Measurements from ENCODE around the gene SLC30A9. TPM values are rescaled to one million over a fixed set of nuclear protein-coding genes. Genes with fewer than 3 reads are reported as not detected.
A peak's percentile ranks its signal among the peaks of the same experiment; 100 is the strongest.

Gene SLC30A9
- total RNA-seq, 1 experiment from 2014 or later = 55.8 TPM

DNA sequence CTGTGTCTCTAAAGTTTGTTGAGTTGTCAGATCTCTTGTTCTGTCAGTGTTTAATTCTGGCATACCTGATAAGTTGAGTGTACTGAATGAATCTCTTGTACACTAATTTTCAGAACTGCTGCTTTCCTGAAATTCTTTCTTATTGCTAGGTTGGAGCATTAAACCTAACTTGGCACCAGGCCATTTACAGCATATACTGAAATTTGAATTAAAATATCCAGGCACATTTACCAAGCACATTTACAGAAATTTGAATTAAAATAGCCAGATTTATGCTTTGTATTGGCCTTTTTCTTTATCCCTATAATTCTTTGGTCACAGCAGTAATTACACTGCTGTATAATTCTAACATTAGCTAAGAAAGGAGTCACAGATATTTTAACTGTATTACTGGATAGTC is 46.2 kb upstream of the SLC30A9 start:
- Histone ChIP-seq H3K27ac (ENCODE audit: low read depth, low read length, poor library complexity, severe bottlenecking) (no peak overlapping the region), H3K36me3 (ENCODE audit: insufficient read depth, low read length, poor library complexity, severe bottlenecking) (peaks cover 55% of the 10 kb centered on the region), H3K27me3 (replicated peaks; ENCODE audit: insufficient read depth, low read depth, low read length, poor library complexity) (no peaks in the 10 kb centered on the region), H3K4me3 (ENCODE audit: low read depth, low read length, poor library complexity, severe bottlenecking) (no peak overlapping the region), H3K4me1 (ENCODE audit: insufficient read depth, low read length, poor library complexity, severe bottlenecking) (no peaks in the 10 kb centered on the region), H3K9me3 (ENCODE audit: low read depth, low read length, poor library complexity, severe bottlenecking) (no peaks in the 10 kb centered on the region)
- no TSS peak for BruUV-seq (replicated peaks)
- POLR2A ChIA-PET (ENCODE audit: low non-redundant PET) = no interaction called here
- CTCF ChIA-PET = no interaction called here
- intact Hi-C loops (cut with micrococcal nuclease; ENCODE audit: unreplicated experiment) = no loop called here
- no peak for DNase-seq (ENCODE audit: low spot score)
- no peak for TF ChIP-seq EZH2 (IDR thresholded peaks at IDR 0.05; ENCODE audit: borderline replicate concordance, low read depth, low read length, poor library complexity, severe bottlenecking)
- TF ChIP-seq, protein P1, sequence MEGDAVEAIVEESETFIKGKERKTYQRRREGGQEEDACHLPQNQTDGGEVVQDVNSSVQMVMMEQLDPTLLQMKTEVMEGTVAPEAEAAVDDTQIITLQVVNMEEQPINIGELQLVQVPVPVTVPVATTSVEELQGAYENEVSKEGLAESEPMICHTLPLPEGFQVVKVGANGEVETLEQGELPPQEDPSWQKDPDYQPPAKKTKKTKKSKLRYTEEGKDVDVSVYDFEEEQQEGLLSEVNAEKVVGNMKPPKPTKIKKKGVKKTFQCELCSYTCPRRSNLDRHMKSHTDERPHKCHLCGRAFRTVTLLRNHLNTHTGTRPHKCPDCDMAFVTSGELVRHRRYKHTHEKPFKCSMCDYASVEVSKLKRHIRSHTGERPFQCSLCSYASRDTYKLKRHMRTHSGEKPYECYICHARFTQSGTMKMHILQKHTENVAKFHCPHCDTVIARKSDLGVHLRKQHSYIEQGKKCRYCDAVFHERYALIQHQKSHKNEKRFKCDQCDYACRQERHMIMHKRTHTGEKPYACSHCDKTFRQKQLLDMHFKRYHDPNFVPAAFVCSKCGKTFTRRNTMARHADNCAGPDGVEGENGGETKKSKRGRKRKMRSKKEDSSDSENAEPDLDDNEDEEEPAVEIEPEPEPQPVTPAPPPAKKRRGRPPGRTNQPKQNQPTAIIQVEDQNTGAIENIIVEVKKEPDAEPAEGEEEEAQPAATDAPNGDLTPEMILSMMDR (conservative IDR thresholded peaks at IDR 0.05; ENCODE audit: low read depth, low read length) = no peak

DNA sequence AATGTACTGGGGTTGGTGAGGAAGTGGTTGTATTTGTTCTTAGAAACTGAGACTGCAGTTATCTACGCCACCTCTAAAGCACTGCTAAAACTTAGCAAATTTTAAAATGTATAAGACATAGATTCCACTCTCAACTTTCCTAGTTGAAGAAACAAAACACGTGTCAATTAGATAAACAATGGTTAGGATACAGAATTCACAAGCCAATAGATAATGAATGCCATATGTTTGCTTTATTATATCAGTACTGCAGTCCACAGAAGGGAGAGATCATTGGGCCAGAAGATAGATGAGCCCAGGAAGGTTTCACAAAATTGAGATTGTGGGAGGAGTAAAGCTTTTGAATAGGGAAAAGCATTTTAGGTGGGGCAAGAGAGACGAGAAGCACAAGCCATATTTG is 40.8 kb upstream of the SLC30A9 start:
- Histone ChIP-seq H3K9me3 (ENCODE audit: low read depth, low read length, poor library complexity, severe bottlenecking) (no peaks in the 10 kb centered on the region), H3K4me1 (ENCODE audit: insufficient read depth, low read length, poor library complexity, severe bottlenecking) (no peaks in the 10 kb centered on the region), H3K27me3 (replicated peaks; ENCODE audit: insufficient read depth, low read depth, low read length, poor library complexity) (no peaks in the 10 kb centered on the region), H3K27ac (ENCODE audit: low read depth, low read length, poor library complexity, severe bottlenecking) (no peak overlapping the region), H3K36me3 (ENCODE audit: insufficient read depth, low read length, poor library complexity, severe bottlenecking) (peaks cover 53% of the 10 kb centered on the region), H3K4me3 (ENCODE audit: low read depth, low read length, poor library complexity, severe bottlenecking) (no peak overlapping the region)
- CTCF ChIA-PET = no interaction called here
- POLR2A ChIA-PET (ENCODE audit: low non-redundant PET) = no interaction called here
- intact Hi-C loops (cut with micrococcal nuclease; ENCODE audit: unreplicated experiment) = no loop called here
- no peak for DNase-seq (ENCODE audit: low spot score)
- no TSS peak for BruUV-seq (replicated peaks)
- TF ChIP-seq EZH2 (IDR thresholded peaks at IDR 0.05; ENCODE audit: borderline replicate concordance, low read depth, low read length, poor library complexity, severe bottlenecking) = no peak
- TF ChIP-seq, protein P1 (conservative IDR thresholded peaks at IDR 0.05; ENCODE audit: low read depth, low read length) = no peak

GRCh38 chr4:41957634-41958033 is 32.7 kb upstream of the SLC30A9 start:
- CTCF ChIA-PET = no interaction called here
- Histone ChIP-seq H3K4me1 (ENCODE audit: insufficient read depth, low read length, poor library complexity, severe bottlenecking) (no peaks in the 10 kb centered on the region), H3K36me3 (ENCODE audit: insufficient read depth, low read length, poor library complexity, severe bottlenecking) (peaks cover 18% of the 10 kb centered on the region), H3K4me3 (ENCODE audit: low read depth, low read length, poor library complexity, severe bottlenecking) (no peak overlapping the region), H3K27ac (ENCODE audit: low read depth, low read length, poor library complexity, severe bottlenecking) (no peak overlapping the region), H3K9me3 (ENCODE audit: low read depth, low read length, poor library complexity, severe bottlenecking) (no peaks in the 10 kb centered on the region), H3K27me3 (replicated peaks; ENCODE audit: insufficient read depth, low read depth, low read length, poor library complexity) (no peaks in the 10 kb centered on the region)
- TSS peak; percentile 10 for BruUV-seq (replicated peaks)
- peak; percentile 55 for DNase-seq (ENCODE audit: low spot score)
- intact Hi-C loops (cut with micrococcal nuclease; ENCODE audit: unreplicated experiment) = loop anchor here (5.0 to 10.0 kb wide), 2 partner anchors 325 to 557 kb away; no protein-coding TSS in a partner anchor
- TF ChIP-seq EZH2 (IDR thresholded peaks at IDR 0.05; ENCODE audit: borderline replicate concordance, low read depth, low read length, poor library complexity, severe bottlenecking) = no peak
- TF ChIP-seq, protein P1 (conservative IDR thresholded peaks at IDR 0.05; ENCODE audit: low read depth, low read length) = peak; percentile 61
- POLR2A ChIA-PET (ENCODE audit: low non-redundant PET) = no interaction called here
